Smooth muscle cell (in vitro differentiated cells): ENCODE data around the gene GABRR2. TPM values are rescaled to one million over a fixed set of nuclear protein-coding genes. Genes with fewer than 3 reads are reported as not detected.

ENCODE experiments used
- DNase-seq: peaks from one replicate; lab custom pipeline; 2025; ENCODE audit not compliant: unreplicated experiment; lab: John Stamatoyannopoulos, UW
- H2AFZ ChIP-seq: fragments of 200-600 bp; sonication (generic); 2 replicates; pipeline ENCODE4 v1.6.0; 2016; ENCODE audit warnings: antibody characterized with exemption, low read depth, mild to moderate bottlenecking
- H3F3A ChIP-seq: fragments of 200-600 bp; sonication (generic); 2 replicates; pipeline ENCODE4 v1.6.0; 2017; ENCODE audit warnings: antibody characterized with exemption, low read depth
- H3K27ac ChIP-seq: fragments of 200-600 bp; sonication (generic); 2 replicates; pipeline ENCODE4 v1.5.1; 2016; ENCODE audit warnings: low read depth, mild to moderate bottlenecking
- H3K27me3 ChIP-seq: fragments of 200-600 bp; sonication (generic); 2 replicates; pipeline ENCODE4 v1.6.1; 2016; ENCODE audit warnings: low read depth, mild to moderate bottlenecking
- H3K36me3 ChIP-seq: fragments of 200-600 bp; sonication (generic); 2 replicates; pipeline ENCODE4 v1.5.1; 2016; ENCODE audit warnings: low read depth
- H3K4me1 ChIP-seq: fragments of 200-600 bp; sonication (generic); 2 replicates; pipeline ENCODE4 v1.5.1; 2016; ENCODE audit warnings: low read depth
- H3K4me2 ChIP-seq: fragments of 200-600 bp; sonication (generic); 2 replicates; pipeline ENCODE4 v1.6.0; 2016; ENCODE audit warnings: mild to moderate bottlenecking
- H3K4me3 ChIP-seq: fragments of 200-600 bp; sonication (generic); 2 replicates; pipeline ENCODE4 v1.5.1; 2016; ENCODE audit warnings: mild to moderate bottlenecking
- H3K79me2 ChIP-seq: fragments of 200-600 bp; sonication (generic); 2 replicates; pipeline ENCODE4 v1.6.0; 2016; ENCODE audit warnings: low read depth, mild to moderate bottlenecking
- H3K9ac ChIP-seq: fragments of 200-600 bp; sonication (generic); 2 replicates; pipeline ENCODE4 v1.6.0; 2016; ENCODE audit warnings: low read depth
- H3K9me3 ChIP-seq: fragments of 200-600 bp; sonication (generic); replicated peaks from 2 replicates; pipeline ENCODE4 v1.5.1; 2016; ENCODE audit warnings: low read depth
- H4K20me1 ChIP-seq: fragments of 200-600 bp; sonication (generic); 2 replicates; pipeline ENCODE4 v1.6.0; 2016; ENCODE audit warnings: low read depth
- WGBS: methylation state at CpG from one replicate; pipeline ENCODE4 v1.1.7; 2016; ENCODE audit warnings: low lambda C conversion rate; 5-methylcytosine and 5-hydroxymethylcytosine counted together
- polyA plus RNA-seq: library from polyadenylated mRNA; unstranded; fragments of >200 nt; fragmentation: Nextera tagmentation; extraction: Ambion mirVana; gene quantifications from 2 replicates; pipeline ENCODE4 v1.2.1, GENCODE V29; 2016
- total RNA-seq: library from RNA; depleted of rRNA; stranded (reverse); fragments of >200 nt; gene quantifications from 2 replicates; pipeline ENCODE4 v1.2.3, GENCODE V29; 2014
- TF ChIP-seq, protein P1 (sequence below): fragments of 200-600 bp; sonication (generic); IDR thresholded peaks from 2 replicates; pipeline ENCODE4 v1.5.1; 2017; ENCODE audit warnings: borderline replicate concordance, mild to moderate bottlenecking, antibody characterized with exemption; ENCODE audit not compliant: insufficient read depth, poor library complexity, severe bottlenecking

GABRR2 gene
- total and polyA plus RNA-seq, 2 experiments from 2014 or later, result 0.24 to 3.2 TPM

DNA sequence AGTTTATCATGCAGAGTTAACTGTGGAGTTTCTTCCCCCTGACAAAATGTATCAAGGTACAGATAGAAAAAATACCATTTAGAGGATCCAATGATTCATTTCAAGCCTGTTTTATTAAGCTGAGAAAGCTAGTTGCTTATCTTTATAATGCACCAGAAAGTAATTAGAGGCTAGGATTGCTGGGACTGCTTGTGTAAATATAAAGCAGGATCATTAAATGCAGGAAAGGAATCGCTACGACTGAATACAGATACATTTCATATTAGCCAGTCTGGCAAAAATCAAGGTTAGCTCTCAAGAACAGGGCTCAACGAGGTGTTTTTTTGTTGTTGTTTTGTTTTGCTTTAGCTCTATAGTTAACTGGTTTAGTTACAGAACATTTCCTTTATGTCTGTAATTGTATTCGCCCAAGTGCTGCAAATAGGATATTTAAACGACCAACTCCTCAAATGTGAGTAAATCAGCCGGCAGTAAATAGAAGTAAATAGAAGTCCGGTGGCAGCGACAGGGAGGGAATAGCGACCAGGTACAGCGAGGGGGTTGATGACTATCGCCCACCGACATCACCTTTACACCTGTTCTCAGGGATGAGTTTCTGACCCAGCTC, 36.7 kb upstream of the GABRR2 start:
- no peaks in the 10 kb centered on the region for H3K27me3 ChIP-seq
- no peaks in the 10 kb centered on the region for H3F3A ChIP-seq
- DNase-seq, result no peak
- H4K20me1 ChIP-seq, result peaks cover 53% of the 10 kb centered on the region
- H2AFZ ChIP-seq, result no peak overlapping the region
- peak overlapping the region; percentile 99 for H3K9ac ChIP-seq
- peaks cover 39% of the 10 kb centered on the region for H3K4me1 ChIP-seq
- WGBS, result 2% methylated on average over 12 of the region's 12 CpGs
- H3K4me3 ChIP-seq, result peak overlapping the region; percentile 97
- H3K27ac ChIP-seq, result peak overlapping the region; percentile 99
- H3K79me2 ChIP-seq, result peaks cover 58% of the 10 kb centered on the region
- TF ChIP-seq, protein P1, sequence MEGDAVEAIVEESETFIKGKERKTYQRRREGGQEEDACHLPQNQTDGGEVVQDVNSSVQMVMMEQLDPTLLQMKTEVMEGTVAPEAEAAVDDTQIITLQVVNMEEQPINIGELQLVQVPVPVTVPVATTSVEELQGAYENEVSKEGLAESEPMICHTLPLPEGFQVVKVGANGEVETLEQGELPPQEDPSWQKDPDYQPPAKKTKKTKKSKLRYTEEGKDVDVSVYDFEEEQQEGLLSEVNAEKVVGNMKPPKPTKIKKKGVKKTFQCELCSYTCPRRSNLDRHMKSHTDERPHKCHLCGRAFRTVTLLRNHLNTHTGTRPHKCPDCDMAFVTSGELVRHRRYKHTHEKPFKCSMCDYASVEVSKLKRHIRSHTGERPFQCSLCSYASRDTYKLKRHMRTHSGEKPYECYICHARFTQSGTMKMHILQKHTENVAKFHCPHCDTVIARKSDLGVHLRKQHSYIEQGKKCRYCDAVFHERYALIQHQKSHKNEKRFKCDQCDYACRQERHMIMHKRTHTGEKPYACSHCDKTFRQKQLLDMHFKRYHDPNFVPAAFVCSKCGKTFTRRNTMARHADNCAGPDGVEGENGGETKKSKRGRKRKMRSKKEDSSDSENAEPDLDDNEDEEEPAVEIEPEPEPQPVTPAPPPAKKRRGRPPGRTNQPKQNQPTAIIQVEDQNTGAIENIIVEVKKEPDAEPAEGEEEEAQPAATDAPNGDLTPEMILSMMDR, result no peak
- H3K9me3 ChIP-seq, result no peaks in the 10 kb centered on the region
- H3K36me3 ChIP-seq, result no peaks in the 10 kb centered on the region
- peak overlapping the region; percentile 90 for H3K4me2 ChIP-seq

DNA sequence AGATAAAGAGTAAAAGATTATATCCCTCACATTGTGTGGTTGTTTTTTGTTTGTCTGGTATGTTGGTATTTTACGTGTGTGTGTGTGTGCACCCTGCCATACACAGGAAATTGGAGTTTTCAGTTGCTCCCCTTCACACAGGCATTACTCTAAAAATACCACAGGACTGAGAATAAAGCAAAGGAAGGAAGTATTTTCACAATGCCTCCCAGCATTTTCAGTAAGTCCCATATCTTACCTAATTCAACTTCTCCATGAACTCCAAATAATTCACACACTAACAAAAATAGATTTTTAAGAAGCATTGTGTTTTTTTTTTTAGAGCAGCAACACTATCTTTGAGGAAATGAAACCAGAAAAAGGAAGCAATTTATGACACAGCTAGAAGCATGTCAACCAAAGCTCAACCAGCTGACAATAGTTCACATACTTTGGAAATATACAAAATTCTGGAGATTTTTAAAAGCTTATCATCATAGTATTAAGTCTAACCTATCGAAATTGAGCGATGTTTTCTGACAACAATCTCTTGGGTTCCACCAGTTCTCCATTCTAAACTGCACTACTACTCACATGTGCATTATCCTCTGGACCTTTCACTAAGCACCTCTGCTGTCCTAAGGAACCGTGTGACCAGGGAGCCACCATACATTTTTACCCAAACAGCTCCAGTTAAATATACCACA, 35.3 kb upstream of the GABRR2 start:
- Histone ChIP-seq H3K36me3 (no peaks in the 10 kb centered on the region), H2AFZ (no peak overlapping the region), H3K4me3 (peak overlapping the region; percentile 97), H3K27me3 (no peaks in the 10 kb centered on the region), H3K4me1 (peaks cover 44% of the 10 kb centered on the region), H3K9ac (peak overlapping the region; percentile 99), H3F3A (no peaks in the 10 kb centered on the region), H3K9me3 (no peaks in the 10 kb centered on the region), H4K20me1 (peaks cover 67% of the 10 kb centered on the region), H3K4me2 (peak overlapping the region; percentile 90), H3K79me2 (peaks cover 71% of the 10 kb centered on the region), H3K27ac (peak overlapping the region; percentile 99)
- DNase-seq, result no peak
- TF ChIP-seq, protein P1, result no peak
- WGBS, result 53% methylated on average over 4 of the region's 4 CpGs

- Histone ChIP-seq H3K4me1 (peaks cover 33% of the 10 kb centered on the region), H3K9me3 (no peaks in the 10 kb centered on the region), H3K36me3 (no peaks in the 10 kb centered on the region), H2AFZ (no peak overlapping the region), H3K27ac (peak overlapping the region; percentile 99), H3K4me3 (no peak overlapping the region), H4K20me1 (peaks cover 87% of the 10 kb centered on the region), H3K27me3 (no peaks in the 10 kb centered on the region), H3F3A (no peaks in the 10 kb centered on the region), H3K4me2 (peak overlapping the region; percentile 90), H3K79me2 (peaks cover 92% of the 10 kb centered on the region), H3K9ac (peak overlapping the region; percentile 22)
- no peak for DNase-seq
- 57% methylated on average over 1 of the region's 1 CpG for WGBS
- TF ChIP-seq, protein P1, result no peak
Measured at GRCh38 chr6:89348372-89348771, 33.3 kb upstream of the GABRR2 start.
